BLaER1 treated with 17β-estradiol and CSF1 and Interleukin-3, amounts not matched to agents 10 nM and 100 nM (cell line): ENCODE data around the gene SORCS2.
A peak's percentile ranks its signal among the peaks of the same experiment; 100 is the strongest.
"Not testable (repeated sequence)": the region's sequence is repeated elsewhere in the genome, so short reads cannot be mapped to it uniquely, and the experiment has no call there.

ENCODE experiments used
- H3K27ac ChIP-seq, 11 experiments: shearing (Covaris generic); formaldehyde crosslinking; 2 replicates each; pipeline ENCODE4 v1.8.1; 2022
- H3K27me3 ChIP-seq, 11 experiments: shearing (Covaris generic); formaldehyde crosslinking; 2 replicates each; pipeline ENCODE4 v1.8.1; 2022
- H3K36me3 ChIP-seq, 11 experiments: shearing (Covaris generic); formaldehyde crosslinking; 2 replicates each; pipeline ENCODE4 v1.8.1; 2022
- H3K4me1 ChIP-seq, 10 experiments: shearing (Covaris generic); formaldehyde crosslinking; 2 replicates each; pipeline ENCODE4 v1.8.1; 2022
- H3K4me2 ChIP-seq, 11 experiments: shearing (Covaris generic); formaldehyde crosslinking; 2 replicates each; pipeline ENCODE4 v1.8.1; 2022
- H3K4me3 ChIP-seq, 10 experiments: shearing (Covaris generic); formaldehyde crosslinking; 2 replicates each; pipeline ENCODE4 v1.8.1; 2022
- H3K9ac ChIP-seq, 11 experiments: shearing (Covaris generic); formaldehyde crosslinking; 2 replicates each; pipeline ENCODE4 v1.8.1; 2022
- H3K9me3 ChIP-seq, 11 experiments: shearing (Covaris generic); formaldehyde crosslinking; replicated peaks in 1 of 11; 2 replicates each; pipeline ENCODE4 v1.8.1; 2022
- H4K20me1 ChIP-seq, 11 experiments: shearing (Covaris generic); formaldehyde crosslinking; 2 replicates each; pipeline ENCODE4 v1.8.1; 2022
- Cebpa-rat ChIP-seq, 11 experiments: shearing (Covaris generic); IDR thresholded peaks; 2 replicates each; pipeline ENCODE4 v1.8.1; 2022

The SORCS2 gene

GRCh38 chr4:7573576-7574091, 381.3 kb downstream of the SORCS2 start:
- Histone ChIP-seq H3K36me3 (peaks cover 0 to 40% (median 22%) of the 10 kb centered on the region in 11 experiments; a peak in 17 of 22 replicates), H3K4me1 (peaks cover 0 to 16% (median 6%) of the 10 kb centered on the region in 10 experiments; a peak in 11 of 20 replicates), H3K27me3 (no peaks in the 10 kb centered on the region), H3K9me3 (peaks cover 46 to 100% (median 56%) of the 10 kb centered on the region in 11 experiments), H3K4me2 (no peak overlapping the region), H3K9ac (no peak overlapping the region), H3K4me3 (no peak overlapping the region), H4K20me1 (no peaks in the 10 kb centered on the region), H3K27ac (no peak overlapping the region)
- no peak for TF ChIP-seq Cebpa-rat (IDR thresholded peaks at IDR 0.05)

- no peak overlapping the region for H3K9ac ChIP-seq
- no peaks in the 10 kb centered on the region for H3K27me3 ChIP-seq
- H3K27ac ChIP-seq, result no peak overlapping the region
- H3K4me2 ChIP-seq, result peak overlapping the region in 6 of 11 experiments; percentile 2 to 39 (median 24); a peak in 6 of 22 replicates
- H3K4me1 ChIP-seq, result peaks cover 0 to 16% (median 6%) of the 10 kb centered on the region in 10 experiments; a peak in 11 of 20 replicates
- TF ChIP-seq Cebpa-rat (IDR thresholded peaks at IDR 0.05), result no peak
- no peak overlapping the region for H3K4me3 ChIP-seq
- H4K20me1 ChIP-seq, result no peaks in the 10 kb centered on the region
- H3K36me3 ChIP-seq, result peaks cover 0 to 45% (median 25%) of the 10 kb centered on the region in 11 experiments; a peak in 17 of 22 replicates
- peaks cover 54 to 100% (median 63%) of the 10 kb centered on the region in 11 experiments for H3K9me3 ChIP-seq
Observed at GRCh38 chr4:7574287-7575014, 382.1 kb downstream of the SORCS2 start.

- H3K9ac ChIP-seq, result no peak overlapping the region
- H3K4me1 ChIP-seq, result peaks cover 0 to 16% (median 6%) of the 10 kb centered on the region in 10 experiments; a peak in 11 of 20 replicates
- H3K4me3 ChIP-seq, result no peak overlapping the region
- H3K9me3 ChIP-seq, result peaks cover 64 to 100% (median 71%) of the 10 kb centered on the region in 11 experiments
- H3K27ac ChIP-seq, result no peak overlapping the region
- peaks cover 0 to 48% (median 25%) of the 10 kb centered on the region in 11 experiments; a peak in 17 of 22 replicates for H3K36me3 ChIP-seq
- H3K27me3 ChIP-seq, result no peaks in the 10 kb centered on the region
- H4K20me1 ChIP-seq, result no peaks in the 10 kb centered on the region
- no peak overlapping the region for H3K4me2 ChIP-seq
- peak in 4 of 11 experiments; percentile 21 to 58 (median 48); a peak in 4 of 22 replicates for TF ChIP-seq Cebpa-rat (IDR thresholded peaks at IDR 0.05)
Observed at GRCh38 chr4:7575426-7575825, 383.1 kb downstream of the SORCS2 start.

- peak overlapping the region in 2 of 10 experiments; percentile 2 to 14; a peak in 3 of 20 replicates for H3K4me3 ChIP-seq
- H4K20me1 ChIP-seq, H3K9ac ChIP-seq, H3K4me2 ChIP-seq, H3K27me3 ChIP-seq, H3K27ac ChIP-seq: not testable (repeated sequence)
- peaks cover 0 to 50% (median 25%) of the 10 kb centered on the region in 11 experiments; a peak in 17 of 22 replicates for H3K36me3 ChIP-seq
- peaks cover 77 to 100% (median 84%) of the 10 kb centered on the region in 11 experiments for H3K9me3 ChIP-seq
- peaks cover 0 to 16% (median 6%) of the 10 kb centered on the region in 10 experiments; a peak in 11 of 20 replicates for H3K4me1 ChIP-seq
Observed at GRCh38 chr4:7577361-7578039, 385.2 kb downstream of the SORCS2 start.

- no peak for TF ChIP-seq Cebpa-rat (IDR thresholded peaks at IDR 0.05)
- peaks cover 0 to 36% (median 21%) of the 10 kb centered on the region in 11 experiments; a peak in 16 of 22 replicates for H3K36me3 ChIP-seq
Observed at GRCh38 chr4:7581477-7581876, 389.1 kb downstream of the SORCS2 start.

GRCh38 chr4:7582313-7583097, 390.2 kb downstream of the SORCS2 start:
- no peak for TF ChIP-seq Cebpa-rat (IDR thresholded peaks at IDR 0.05)
- no peak overlapping the region for H3K4me2 ChIP-seq
- H3K36me3 ChIP-seq, result peaks cover 0 to 27% (median 12%) of the 10 kb centered on the region in 11 experiments; a peak in 14 of 22 replicates
- H4K20me1 ChIP-seq, result peaks cover 0 to 13% (median 2%) of the 10 kb centered on the region in 11 experiments; a peak in 9 of 22 replicates
- H3K4me1 ChIP-seq, result peaks cover 0 to 8% (median 6%) of the 10 kb centered on the region in 10 experiments; a peak in 17 of 20 replicates
- H3K9ac ChIP-seq, result no peak overlapping the region
- peaks cover 44 to 93% (median 53%) of the 10 kb centered on the region in 11 experiments for H3K9me3 ChIP-seq
- H3K27me3 ChIP-seq, result peaks cover 0 to 9% (median 0%) of the 10 kb centered on the region in 11 experiments; a peak in 7 of 22 replicates
- no peak overlapping the region for H3K4me3 ChIP-seq
- no peak overlapping the region for H3K27ac ChIP-seq

More at GRCh38 chr4:7581477-7581876, 389.1 kb downstream of the SORCS2 start:
- 0 out of 22 replicates have a peak, but pooled peaks cover 0 to 3% (median 0%) of the 10 kb centered on the region in 11 experiments for H3K27me3 ChIP-seq
- H3K4me3 ChIP-seq, result no peak overlapping the region
- no peaks in the 10 kb centered on the region for H3K4me1 ChIP-seq
- H3K4me2 ChIP-seq, result no peak overlapping the region
- H4K20me1 ChIP-seq, result peaks cover 0 to 8% (median 0%) of the 10 kb centered on the region in 11 experiments; a peak in 1 of 22 replicates
- no peak overlapping the region for H3K9ac ChIP-seq
- peaks cover 54 to 98% (median 61%) of the 10 kb centered on the region in 11 experiments for H3K9me3 ChIP-seq
- no peak overlapping the region for H3K27ac ChIP-seq

- Histone ChIP-seq H4K20me1 (peaks cover 0 to 29% (median 12%) of the 10 kb centered on the region in 11 experiments; a peak in 10 of 22 replicates), H3K9ac (no peak overlapping the region), H3K27me3 (peaks cover 0 to 25% (median 0%) of the 10 kb centered on the region in 11 experiments; a peak in 8 of 22 replicates), H3K4me2 (no peak overlapping the region), H3K4me3 (no peak overlapping the region), H3K36me3 (peaks cover 0 to 13% (median 0%) of the 10 kb centered on the region in 11 experiments; a peak in 5 of 22 replicates), H3K9me3 (peaks cover 28 to 77% (median 37%) of the 10 kb centered on the region in 11 experiments), H3K27ac (no peak overlapping the region), H3K4me1 (peaks cover 7 to 24% (median 22%) of the 10 kb centered on the region in 10 experiments; a peak in 18 of 20 replicates)
- TF ChIP-seq Cebpa-rat (IDR thresholded peaks at IDR 0.05), result no peak
Observed at GRCh38 chr4:7584098-7584497, 391.8 kb downstream of the SORCS2 start.
